GM18951 (cell line): ENCODE data around the gene ALDH7A1.
"Not testable (repeated sequence)": the region's sequence is repeated elsewhere in the genome, so short reads cannot be mapped to it uniquely, and the experiment has no call there.

Source experiments
- POLR2A ChIP-seq: IDR thresholded peaks from 4 replicates; pipeline ENCODE4 v1.6.1; 2011; ENCODE audit warnings: mild to moderate bottlenecking; ENCODE audit not compliant: insufficient read length, insufficient read depth; ENCODE audit errors: extremely low read depth
- in situ Hi-C: fragments of 300-500 bp; cut with MboI; formaldehyde crosslinking; loops from one replicate; pipeline ENCODE4 v1.12.0; 2022; ENCODE audit warnings: low sequenced_read_pairs, mixed read lengths, inconsistent platforms; ENCODE audit not compliant: unreplicated experiment

ALDH7A1 gene

GRCh38 chr5:126594748-126595485, at the start of gene ALDH7A1:
TSS of gene ALDH7A1 (minus strand) at chr5:126595219. CDS start at chr5:126595198, 21 bp downstream.
- in situ Hi-C loops = no loop called here
- TF ChIP-seq POLR2A = no peak

GRCh38 chr5:126641387-126641786, 46.4 kb upstream of the ALDH7A1 start:
- in situ Hi-C loops = no loop called here
- TF ChIP-seq POLR2A = no peak

GRCh38 chr5:126640866-126641265, 45.8 kb upstream of the ALDH7A1 start:
- TF ChIP-seq POLR2A = no peak
- in situ Hi-C loops = no loop called here

- TF ChIP-seq POLR2A = no peak
- in situ Hi-C loops = no loop called here
Observed at GRCh38 chr5:126636956-126637355, 41.9 kb upstream of the ALDH7A1 start.

GRCh38 chr5:126635585-126635984, 40.6 kb upstream of the ALDH7A1 start:
- TF ChIP-seq POLR2A = no peak
- in situ Hi-C loops = no loop called here

GRCh38 chr5:126633552-126633951, 38.5 kb upstream of the ALDH7A1 start:
- TF ChIP-seq POLR2A = no peak
- in situ Hi-C loops = no loop called here

GRCh38 chr5:126631920-126632319, 36.9 kb upstream of the ALDH7A1 start:
- in situ Hi-C loops = no loop called here
- TF ChIP-seq POLR2A = no peak

- no peak for TF ChIP-seq POLR2A
- in situ Hi-C loops = no loop called here
Observed at GRCh38 chr5:126628102-126628501, 33.1 kb upstream of the ALDH7A1 start.

- in situ Hi-C loops = no loop called here
- TF ChIP-seq POLR2A = no peak
Observed at GRCh38 chr5:126624534-126624933, 29.5 kb upstream of the ALDH7A1 start.

- in situ Hi-C loops = no loop called here
- no peak for TF ChIP-seq POLR2A
Observed at GRCh38 chr5:126619781-126620180, 24.8 kb upstream of the ALDH7A1 start.

- in situ Hi-C loops = not testable (repeated sequence)
Observed at GRCh38 chr5:126617603-126618002, 22.6 kb upstream of the ALDH7A1 start.

GRCh38 chr5:126615286-126615685, 20.3 kb upstream of the ALDH7A1 start:
- in situ Hi-C loops = no loop called here
- TF ChIP-seq POLR2A = no peak

GRCh38 chr5:126613941-126614592, 19.0 kb upstream of the ALDH7A1 start:
- in situ Hi-C loops = no loop called here
- TF ChIP-seq POLR2A = no peak

- no peak for TF ChIP-seq POLR2A
- in situ Hi-C loops = no loop called here
Observed at GRCh38 chr5:126610616-126611015, 15.6 kb upstream of the ALDH7A1 start.
